A549 (cell line): ENCODE results near the gene MSMB.

Source experiments
- CTCF ChIP-seq: fragments of >200 bp; sonication (Bioruptor Twin); formaldehyde crosslinking; IDR thresholded peaks from 3 replicates; pipeline ENCODE4 v1.5.1; 2016
- EHMT2 ChIP-seq: fragments of 200-600 bp; sonication (generic); IDR thresholded peaks from 2 replicates; pipeline ENCODE4 v1.6.1; 2016; ENCODE audit warnings: antibody characterized with exemption, low read depth, mild to moderate bottlenecking, moderate library complexity
- GATA3 ChIP-seq: IDR thresholded peaks from 2 replicates; pipeline ENCODE4 v1.6.1; 2012; ENCODE audit warnings: borderline replicate concordance
- JUN ChIP-seq, 2 experiments: fragments of >200 bp; sonication (Bioruptor Twin); formaldehyde crosslinking; IDR thresholded peaks; 2 replicates in 1 of 2; 3 replicates in 1 of 2; pipeline ENCODE4 v1.6.1; 2016 to 2017
- KDM5A ChIP-seq: fragments of 200-600 bp; sonication (generic); IDR thresholded peaks from 2 replicates; pipeline ENCODE4 v1.6.1; 2016; ENCODE audit warnings: antibody characterized with exemption, mild to moderate bottlenecking
- MAX ChIP-seq: IDR thresholded peaks from 2 replicates; pipeline ENCODE4 v1.6.1; 2012
- POLR2A ChIP-seq: IDR thresholded peaks from 2 replicates; pipeline ENCODE4 v1.6.1; 2012; ENCODE audit warnings: mild to moderate bottlenecking, low read length
- POLR2AphosphoS2 ChIP-seq: conservative IDR thresholded peaks from 2 replicates; pipeline ENCODE4 v1.6.1; 2012; ENCODE audit warnings: low read length, improper control_type of control experiment, inconsistent platforms
- RAD21 ChIP-seq, 2 experiments: fragments of >200 bp in 1 of 2; sonication (Bioruptor Twin) in 1 of 2; formaldehyde crosslinking in 1 of 2; IDR thresholded peaks in 1 of 2; conservative IDR thresholded peaks in 1 of 2; 2 replicates in 1 of 2; 3 replicates in 1 of 2; pipeline ENCODE4 v1.6.1; 2012 to 2018; ENCODE audit warnings: inconsistent platforms in 1 of 2

DNA sequence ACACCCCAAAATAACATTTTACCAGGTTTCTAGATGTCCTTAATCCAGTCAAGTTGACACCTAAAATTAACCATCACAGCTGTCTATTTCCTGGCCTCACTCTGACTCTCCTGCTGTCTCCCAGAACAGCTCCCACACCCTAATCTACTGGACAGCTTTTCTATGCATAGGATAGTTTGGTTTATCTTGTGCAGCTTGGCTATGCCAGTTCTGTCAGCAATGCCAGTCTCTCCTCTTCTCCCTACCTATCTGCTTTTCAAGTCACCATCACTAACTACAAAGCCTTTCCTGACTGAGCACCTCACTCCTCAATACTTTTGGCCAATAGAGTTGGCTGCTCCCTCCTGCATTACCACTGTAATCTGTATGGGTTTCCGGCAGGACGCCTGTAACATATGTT lies 20.7 kb downstream of the MSMB start:
- no peak for TF ChIP-seq CTCF
- TF ChIP-seq POLR2AphosphoS2 = no peak
- no peak for TF ChIP-seq EHMT2
- TF ChIP-seq JUN (IDR thresholded peaks at IDR 0.05) = no peak
- TF ChIP-seq POLR2A = no peak
- no peak for TF ChIP-seq RAD21 (conservative IDR thresholded peaks at IDR 0.05 in 1 of 2, IDR thresholded peaks at IDR 0.05 in 1 of 2)
- no peak for TF ChIP-seq MAX
- TF ChIP-seq KDM5A = no peak
- TF ChIP-seq GATA3 = no peak
